IPS-20b (cell line): Measurements from ENCODE around the gene SDR42E2.
"Not testable (repeated sequence)": the region's sequence is repeated elsewhere in the genome, so short reads cannot be mapped to it uniquely, and the experiment has no call there.

Experiments
- H3K27ac ChIP-seq: one replicate; pipeline ENCODE4 v1.5.1; 2013; ENCODE audit warnings: low read length
- H3K27me3 ChIP-seq: 2 replicates; pipeline ENCODE4 v1.6.1; 2013; ENCODE audit warnings: mild to moderate bottlenecking, low read length, inconsistent platforms; ENCODE audit not compliant: insufficient read depth
- H3K36me3 ChIP-seq: 2 replicates; pipeline ENCODE4 v1.6.1; 2013; ENCODE audit warnings: low read depth, mild to moderate bottlenecking, inconsistent platforms, low read length, moderate library complexity; ENCODE audit not compliant: insufficient read depth
- H3K4me1 ChIP-seq: 2 replicates; pipeline ENCODE4 v1.6.1; 2013; ENCODE audit warnings: mild to moderate bottlenecking, control low read depth, inconsistent platforms, low read length, moderate library complexity; ENCODE audit not compliant: insufficient read depth
- H3K4me3 ChIP-seq: 2 replicates; pipeline ENCODE4 v1.5.1; 2013; ENCODE audit warnings: mild to moderate bottlenecking, low read length, inconsistent platforms
- H3K9ac ChIP-seq: 2 replicates; pipeline ENCODE4 v1.6.1; 2013; ENCODE audit warnings: low read depth, mild to moderate bottlenecking, inconsistent platforms, low read length, moderate library complexity
- H3K9me3 ChIP-seq: 2 replicates; pipeline ENCODE4 v1.6.1; 2013; ENCODE audit warnings: mild to moderate bottlenecking, low read depth, low read length, inconsistent platforms; ENCODE audit not compliant: insufficient read depth

The SDR42E2 gene

DNA sequence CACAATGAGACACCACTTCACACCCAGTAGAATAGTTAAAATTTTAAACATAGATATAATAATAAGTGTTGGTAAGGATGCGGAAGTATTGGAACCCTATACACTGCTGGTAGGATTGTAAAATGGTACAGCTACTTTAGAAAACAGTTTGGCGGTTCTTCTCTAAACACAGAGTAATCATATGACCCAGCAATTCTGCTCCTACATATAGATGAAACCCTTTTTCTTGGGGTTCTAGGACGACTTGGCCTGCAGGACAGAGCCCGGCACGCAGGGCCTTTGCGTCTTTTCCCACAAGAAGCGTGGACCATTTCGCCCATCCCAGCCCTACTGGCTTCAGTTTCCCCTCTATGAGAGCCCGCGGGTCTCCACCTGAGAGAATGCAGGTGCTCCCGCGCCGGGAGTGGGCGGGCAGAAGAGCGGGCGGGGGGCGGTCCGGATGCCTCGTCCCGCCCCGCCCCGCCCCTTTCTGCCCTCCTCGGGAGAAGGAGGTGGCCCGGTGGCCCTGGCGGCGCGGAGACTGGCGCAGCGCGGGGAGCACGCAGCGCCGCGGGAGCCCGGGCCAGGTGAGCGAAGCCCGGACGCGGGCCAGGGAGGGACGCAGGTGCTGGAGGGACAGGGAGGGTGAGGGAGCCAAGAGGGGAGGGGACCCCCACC is at the start of gene SDR42E2:
Gene SDR42E2, plus strand, starts transcription at position 508 of the 657 bp plus-strand sequence. CDS start 3,077 bp downstream, outside the sequence.
- H3K4me1 ChIP-seq = no peaks in the 10 kb centered on the region
- peaks cover 44% of the 10 kb centered on the region for H3K27me3 ChIP-seq
- H3K9ac ChIP-seq = peak within 1 kb of the TSS; percentile 28; the same call in 1 of the 2 replicates
- H3K9me3 ChIP-seq = no peaks in the 10 kb centered on the region
- H3K27ac ChIP-seq = no peak within 1 kb of the TSS
- H3K4me3 ChIP-seq = peak within 1 kb of the TSS; percentile 72
- no peaks in the 10 kb centered on the region for H3K36me3 ChIP-seq

DNA sequence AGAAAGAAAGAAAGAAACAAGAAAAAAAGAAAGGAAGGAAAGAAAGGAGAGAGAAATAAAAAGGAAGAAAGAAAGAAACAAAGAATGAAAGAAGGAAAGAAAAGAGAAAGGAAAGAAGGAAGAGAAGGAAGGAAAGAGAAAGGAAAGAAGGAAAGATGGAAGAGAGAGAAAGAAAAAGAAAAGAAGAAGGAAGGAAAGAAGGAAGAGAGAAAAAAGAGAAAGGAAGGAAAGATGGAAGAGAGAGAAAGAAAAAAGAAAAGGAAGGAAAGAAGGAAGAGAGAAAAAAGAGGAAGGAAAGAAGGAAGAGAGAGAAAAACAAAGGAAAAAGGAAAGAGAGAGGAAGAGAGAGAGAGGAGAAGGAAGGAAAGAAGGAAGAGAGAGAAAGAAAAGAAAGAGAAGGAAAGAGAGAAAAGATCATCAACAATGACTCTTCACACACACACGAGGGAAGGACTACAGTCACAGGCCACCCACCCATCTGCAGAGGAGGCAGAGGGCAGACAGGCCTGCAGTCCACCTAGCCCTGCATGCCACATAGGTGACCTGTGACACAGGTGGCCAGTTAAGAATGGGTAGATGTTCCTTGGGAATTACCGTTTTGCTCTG is 46.1 kb upstream of the SDR42E2 start:
- no peaks in the 10 kb centered on the region for H3K27me3 ChIP-seq
- no peaks in the 10 kb centered on the region for H3K9me3 ChIP-seq
- H3K4me3 ChIP-seq = no peak overlapping the region
- no peaks in the 10 kb centered on the region for H3K36me3 ChIP-seq
- no peak overlapping the region for H3K9ac ChIP-seq
- no peak overlapping the region for H3K27ac ChIP-seq
- H3K4me1 ChIP-seq = no peaks in the 10 kb centered on the region

DNA sequence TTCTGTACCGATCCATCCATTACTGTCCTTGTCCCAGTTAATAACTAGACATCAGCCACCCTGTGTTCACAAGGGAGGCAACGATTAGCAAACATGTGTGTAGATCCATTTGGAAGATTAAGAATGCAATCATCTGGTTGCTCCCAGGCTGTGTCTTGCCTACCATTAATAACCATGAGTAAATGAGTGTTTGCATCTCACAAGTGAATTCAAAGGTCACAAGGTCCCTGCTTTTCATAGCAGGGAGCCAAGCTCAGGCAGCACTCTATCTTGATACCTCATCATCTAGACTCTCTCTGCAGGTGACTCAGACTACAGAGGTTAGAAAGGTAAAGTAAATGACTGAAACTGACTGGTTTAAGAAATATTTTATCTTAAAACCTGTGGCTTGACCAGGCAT is 44.7 kb upstream of the SDR42E2 start:
- no peaks in the 10 kb centered on the region for H3K4me1 ChIP-seq
- H3K9me3 ChIP-seq = no peaks in the 10 kb centered on the region
- no peak overlapping the region for H3K9ac ChIP-seq
- no peak overlapping the region for H3K4me3 ChIP-seq
- no peaks in the 10 kb centered on the region for H3K27me3 ChIP-seq
- no peaks in the 10 kb centered on the region for H3K36me3 ChIP-seq
- H3K27ac ChIP-seq = no peak overlapping the region

DNA sequence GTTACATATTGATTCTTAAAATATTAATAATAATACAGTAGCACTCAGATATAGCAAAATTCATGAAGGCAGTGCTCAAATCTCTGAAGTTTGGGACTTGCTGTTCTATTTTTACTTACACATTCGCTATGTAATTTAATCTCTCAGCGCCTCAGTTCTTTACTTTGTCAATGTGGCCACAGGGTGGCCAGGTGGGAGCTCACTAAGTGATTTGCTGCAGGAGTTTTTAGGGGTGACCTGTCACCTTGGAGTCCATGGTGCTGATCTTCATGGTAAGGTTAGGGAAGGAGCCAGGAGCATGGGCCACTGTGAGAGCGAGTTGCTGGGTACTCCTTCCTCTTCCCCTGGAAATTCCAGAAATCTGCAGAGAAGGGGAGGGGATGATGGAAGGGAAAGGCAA is 41.9 kb upstream of the SDR42E2 start:
- Histone ChIP-seq H3K27ac (no peak overlapping the region), H3K27me3 (no peaks in the 10 kb centered on the region), H3K9me3 (no peaks in the 10 kb centered on the region), H3K4me3 (no peak overlapping the region), H3K36me3 (no peaks in the 10 kb centered on the region), H3K9ac (no peak overlapping the region), H3K4me1 (no peaks in the 10 kb centered on the region)

DNA sequence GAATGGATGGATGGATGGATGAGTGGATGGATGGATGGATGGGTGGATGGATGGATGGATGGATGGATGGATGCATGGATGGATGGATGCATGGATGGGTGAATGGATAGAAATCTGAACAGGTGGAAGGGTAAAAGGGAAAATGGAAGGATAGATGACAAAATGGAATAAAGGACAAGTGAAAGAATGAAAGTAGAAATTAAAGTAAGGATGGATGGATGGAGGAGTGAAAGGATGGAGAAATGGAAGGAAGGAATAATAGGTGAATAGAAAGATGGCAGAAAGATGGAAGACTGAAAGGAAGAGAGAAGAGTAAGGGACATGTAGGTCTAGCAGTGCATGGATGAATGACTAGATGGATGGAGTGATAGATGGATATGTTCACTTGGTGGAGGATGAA is 40.1 kb upstream of the SDR42E2 start:
- no peak overlapping the region for H3K4me3 ChIP-seq
- no peak overlapping the region for H3K9ac ChIP-seq
- no peaks in the 10 kb centered on the region for H3K27me3 ChIP-seq
- no peak overlapping the region for H3K27ac ChIP-seq
- H3K4me1 ChIP-seq = no peaks in the 10 kb centered on the region
- no peaks in the 10 kb centered on the region for H3K9me3 ChIP-seq
- no peaks in the 10 kb centered on the region for H3K36me3 ChIP-seq

DNA sequence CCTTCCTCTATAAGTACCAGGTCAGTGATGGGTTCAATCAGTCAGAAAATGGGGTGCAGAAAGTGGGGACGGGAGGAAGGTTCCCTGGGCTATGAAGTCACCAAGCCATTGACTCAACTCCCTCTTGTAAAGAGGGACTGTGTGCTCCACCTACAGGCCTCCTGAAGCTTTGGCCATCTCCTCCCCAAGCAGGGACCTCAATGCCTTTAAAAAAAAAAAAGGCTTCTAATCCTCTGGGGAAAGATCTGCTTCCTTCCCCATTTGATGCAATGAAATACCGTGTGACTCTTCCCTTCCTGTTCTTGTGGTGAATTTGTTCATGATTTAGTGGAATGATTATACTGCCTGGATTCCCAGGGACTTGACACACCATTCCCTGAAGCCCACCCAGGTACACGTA is 39.2 kb upstream of the SDR42E2 start:
- H3K27me3 ChIP-seq = no peaks in the 10 kb centered on the region
- no peak overlapping the region for H3K9ac ChIP-seq
- H3K4me3 ChIP-seq = no peak overlapping the region
- no peaks in the 10 kb centered on the region for H3K36me3 ChIP-seq
- H3K4me1 ChIP-seq = no peaks in the 10 kb centered on the region
- no peaks in the 10 kb centered on the region for H3K9me3 ChIP-seq
- H3K27ac ChIP-seq = no peak overlapping the region

DNA sequence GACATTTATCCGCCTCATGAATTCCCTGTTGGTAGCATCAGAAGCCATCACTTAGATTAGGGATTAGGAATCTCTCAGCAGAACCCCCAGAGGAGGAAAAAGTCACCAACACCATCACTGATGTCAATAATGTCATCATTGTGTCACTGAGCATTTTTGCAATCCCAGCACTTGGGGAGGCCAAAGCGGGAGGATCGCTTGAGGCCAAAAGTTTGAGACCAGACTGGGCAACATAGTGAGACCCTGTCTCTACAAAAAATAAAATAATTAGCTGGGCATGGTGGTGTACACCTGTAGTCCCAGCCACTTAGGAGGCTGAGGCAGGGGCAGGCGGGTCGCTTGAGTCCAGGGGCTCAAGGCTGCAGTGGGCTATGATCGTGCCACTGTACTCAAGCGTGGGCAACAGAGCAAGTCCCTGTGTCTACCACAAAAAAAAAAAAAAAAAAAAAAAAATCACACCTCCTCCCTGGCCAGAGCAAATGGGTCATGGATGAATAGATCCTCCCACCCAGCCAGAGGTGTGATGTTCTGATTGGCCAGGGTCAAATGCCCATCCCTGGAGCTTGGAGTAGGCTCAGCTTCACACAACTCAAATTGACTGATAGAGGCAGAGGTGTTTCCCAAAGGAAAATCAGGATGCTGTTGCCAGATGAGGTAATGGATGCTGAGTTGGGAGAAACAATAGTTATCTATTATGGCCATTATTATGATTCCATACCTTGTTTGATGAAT is 38.4 kb upstream of the SDR42E2 start:
- no peak overlapping the region for H3K27ac ChIP-seq
- no peak overlapping the region for H3K4me3 ChIP-seq
- no peaks in the 10 kb centered on the region for H3K9me3 ChIP-seq
- no peaks in the 10 kb centered on the region for H3K36me3 ChIP-seq
- H3K27me3 ChIP-seq = no peaks in the 10 kb centered on the region
- H3K4me1 ChIP-seq = no peaks in the 10 kb centered on the region
- no peak overlapping the region for H3K9ac ChIP-seq

DNA sequence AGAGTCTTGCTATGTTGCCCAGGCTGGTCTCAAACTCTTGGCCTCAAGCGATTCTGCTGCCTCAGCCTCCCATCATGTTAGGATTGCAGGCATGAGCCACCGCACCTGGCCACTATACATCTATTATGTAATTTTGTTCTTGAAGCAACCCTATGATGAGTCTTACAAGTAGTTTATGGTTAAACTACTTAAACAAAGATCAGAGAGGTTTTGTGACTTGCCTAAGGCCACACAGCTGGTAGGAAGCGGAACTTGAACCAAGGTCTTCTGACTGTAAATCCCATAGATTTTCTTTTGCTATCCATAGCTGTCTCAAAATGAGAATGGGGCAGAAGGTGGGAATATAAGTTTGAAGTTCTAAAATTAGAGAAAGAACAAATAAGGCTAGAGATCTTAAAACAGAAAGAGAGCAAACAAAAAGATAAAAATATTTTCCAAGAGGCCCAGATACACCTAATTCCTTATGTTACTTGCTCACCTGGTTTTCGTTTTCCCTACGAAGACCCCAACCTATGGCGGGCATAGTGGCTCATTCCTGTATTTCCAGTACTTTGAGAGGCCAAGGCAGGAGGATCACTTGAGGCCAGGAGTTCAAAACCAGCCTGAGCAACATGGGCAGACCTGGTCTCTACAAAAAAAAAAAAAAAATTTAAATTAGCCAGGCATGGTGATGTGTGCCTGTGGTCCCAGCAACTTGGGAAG is 37.6 kb upstream of the SDR42E2 start:
- Histone ChIP-seq H3K27ac (no peak overlapping the region), H3K36me3 (no peaks in the 10 kb centered on the region), H3K9me3 (no peaks in the 10 kb centered on the region), H3K4me3 (no peak overlapping the region), H3K9ac (no peak overlapping the region), H3K27me3 (no peaks in the 10 kb centered on the region), H3K4me1 (no peaks in the 10 kb centered on the region)

DNA sequence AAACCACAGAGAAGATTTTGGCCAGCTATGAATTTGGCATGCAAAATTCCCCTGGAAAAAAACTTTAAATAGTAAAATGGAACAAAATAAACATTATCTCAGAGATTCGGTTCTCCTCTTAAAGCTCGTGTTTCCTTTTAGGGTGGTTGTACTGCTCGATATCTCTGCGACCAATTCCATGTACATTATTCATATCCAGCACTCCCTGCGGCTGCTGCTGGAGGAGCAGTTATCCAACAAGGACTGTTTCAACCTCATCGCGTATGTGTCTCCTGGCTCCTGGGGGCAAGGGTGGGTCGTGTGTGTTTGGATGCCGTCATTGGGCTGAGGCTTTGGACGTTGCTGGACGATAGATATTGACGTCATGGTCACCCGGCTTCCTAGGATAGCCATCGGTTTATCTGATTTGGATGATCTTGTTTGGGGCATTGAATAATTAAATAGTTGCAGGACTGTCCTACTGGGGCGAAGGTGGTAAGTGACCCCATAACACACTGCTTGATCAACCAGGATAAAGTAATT is 36.2 kb upstream of the SDR42E2 start:
- Histone ChIP-seq H3K9me3 (no peaks in the 10 kb centered on the region), H3K9ac (no peak overlapping the region), H3K4me3 (no peak overlapping the region), H3K36me3 (no peaks in the 10 kb centered on the region), H3K27me3 (no peaks in the 10 kb centered on the region), H3K27ac (no peak overlapping the region), H3K4me1 (no peaks in the 10 kb centered on the region)

DNA sequence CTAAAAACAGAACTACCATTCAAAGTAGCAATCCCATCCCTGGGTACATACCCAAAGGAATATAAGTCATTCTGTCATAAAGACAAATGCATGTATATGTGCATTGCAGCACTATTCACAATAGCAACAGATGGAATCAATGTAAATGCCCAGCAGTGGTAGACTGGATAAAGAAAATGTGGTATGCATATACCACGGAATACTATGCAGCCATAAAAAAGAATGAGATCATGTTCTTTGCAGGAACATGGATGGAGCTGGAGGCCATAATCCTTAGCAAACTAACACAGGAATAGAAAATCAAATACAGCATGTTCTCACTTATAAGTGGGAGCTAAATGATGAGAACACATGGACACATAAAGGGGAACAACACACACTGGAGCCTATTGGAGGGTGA is 33.8 kb upstream of the SDR42E2 start:
- H3K9me3 ChIP-seq, H3K36me3 ChIP-seq, H3K4me3 ChIP-seq, H3K27ac ChIP-seq, H3K9ac ChIP-seq, H3K27me3 ChIP-seq, H3K4me1 ChIP-seq: not testable (repeated sequence)

DNA sequence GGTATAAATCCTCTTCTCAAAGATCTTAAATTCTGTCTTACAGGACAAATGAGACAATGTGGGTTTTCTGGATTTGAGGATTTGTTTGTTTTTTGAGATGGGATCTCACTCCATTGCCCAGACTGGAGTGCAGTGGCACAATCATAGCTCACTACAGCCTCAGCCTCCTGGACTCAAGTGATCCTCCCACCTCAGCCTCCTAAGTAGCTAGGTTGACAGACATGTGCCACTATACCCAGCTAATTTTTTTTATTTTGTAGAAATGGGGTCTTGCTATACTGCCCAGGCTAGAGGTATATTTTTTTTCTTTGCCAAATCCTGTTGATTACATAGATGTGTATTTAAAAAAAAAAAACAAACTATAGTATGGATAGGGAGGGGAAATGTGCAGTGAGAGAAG is 31.8 kb upstream of the SDR42E2 start:
- H3K27me3 ChIP-seq = no peaks in the 10 kb centered on the region
- no peaks in the 10 kb centered on the region for H3K4me1 ChIP-seq
- H3K27ac ChIP-seq = no peak overlapping the region
- no peak overlapping the region for H3K4me3 ChIP-seq
- H3K9me3 ChIP-seq = no peaks in the 10 kb centered on the region
- H3K9ac ChIP-seq = no peak overlapping the region
- no peaks in the 10 kb centered on the region for H3K36me3 ChIP-seq
